Astrocyte of the hippocampus (primary cell): ENCODE results near the gene ADAT2.
"Not testable (repeated sequence)": the region's sequence is repeated elsewhere in the genome, so short reads cannot be mapped to it uniquely, and the experiment has no call there.

Experiments used
- DNase-seq: peaks from one replicate; pipeline ENCODE4 v3.0.0; 2011; ENCODE audit warnings: low read depth, low spot score

ADAT2 gene

DNA sequence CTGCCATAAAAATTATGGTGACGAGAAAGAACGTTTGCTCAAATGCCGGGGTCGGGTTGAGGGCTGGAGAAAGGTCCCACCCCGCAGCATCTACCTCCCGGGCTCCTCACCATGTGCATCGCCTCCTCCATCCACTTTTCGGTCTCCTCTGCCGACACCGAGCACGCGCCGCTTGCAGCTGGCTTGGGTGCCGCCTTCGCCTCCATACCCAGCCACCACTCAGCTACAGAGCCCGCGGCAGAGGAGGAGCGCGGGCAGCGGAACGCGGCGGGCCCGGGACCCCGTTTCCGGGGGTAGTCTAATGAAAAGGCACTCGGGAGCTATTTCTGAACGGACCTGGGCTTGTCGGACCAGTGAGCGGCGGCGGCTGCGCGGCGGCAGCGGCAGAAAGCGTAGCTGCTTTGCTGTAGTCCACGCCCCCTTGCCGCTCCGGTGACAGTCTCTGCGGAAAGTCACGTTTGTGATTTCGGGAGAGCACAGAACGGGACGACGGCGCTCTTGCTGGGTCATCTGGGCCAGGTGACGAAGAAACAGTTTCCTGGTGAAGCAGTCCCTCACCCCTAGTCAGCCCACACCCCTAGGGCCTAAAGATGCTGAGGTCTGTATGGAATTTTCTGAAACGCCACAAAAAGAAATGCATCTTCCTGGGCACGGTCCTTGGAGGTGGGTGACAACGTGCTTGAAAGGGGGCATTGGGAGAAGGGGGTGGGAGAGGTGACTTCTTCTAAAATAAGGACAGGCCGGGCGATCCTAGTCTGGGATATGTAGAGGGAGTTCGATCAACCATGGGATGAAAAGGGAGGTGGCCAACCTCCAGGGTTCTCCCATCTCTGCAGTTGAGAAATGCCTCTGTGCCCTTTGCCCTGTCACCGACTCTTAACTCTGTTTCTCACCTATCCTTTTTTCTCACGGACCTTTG, at the start of gene ADAT2, which contains the start of gene PEX3:
ADAT2 (minus strand) TSS at position 243 of the 919 bp plus-strand sequence; CDS start at position 206, 37 bp downstream.
PEX3 (plus strand) TSS at position 353 of the 919 bp plus-strand sequence; CDS start at position 591, 238 bp downstream.
- DNase-seq: peak; percentile 98

DNA sequence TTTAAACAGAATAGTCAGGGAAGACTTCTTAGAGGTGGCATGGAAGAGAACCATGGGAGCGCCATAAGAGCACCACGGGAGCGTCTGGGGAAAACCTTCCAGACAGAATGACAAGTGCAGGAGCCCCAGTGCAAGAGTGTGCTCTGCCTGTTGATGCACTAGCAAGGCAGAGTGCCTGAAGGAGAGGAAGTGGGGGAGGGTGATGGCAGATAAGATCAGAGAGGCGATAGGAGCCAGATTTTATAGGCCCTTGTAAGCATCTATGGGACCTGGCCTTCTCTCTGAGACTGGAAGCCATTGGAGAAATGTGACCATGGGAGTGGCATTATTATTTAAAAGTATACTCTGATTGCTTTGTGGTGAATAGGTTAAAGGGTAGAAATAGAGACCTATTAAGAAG, 47.9 kb upstream of the ADAT2 start:
- no peak for DNase-seq

DNA sequence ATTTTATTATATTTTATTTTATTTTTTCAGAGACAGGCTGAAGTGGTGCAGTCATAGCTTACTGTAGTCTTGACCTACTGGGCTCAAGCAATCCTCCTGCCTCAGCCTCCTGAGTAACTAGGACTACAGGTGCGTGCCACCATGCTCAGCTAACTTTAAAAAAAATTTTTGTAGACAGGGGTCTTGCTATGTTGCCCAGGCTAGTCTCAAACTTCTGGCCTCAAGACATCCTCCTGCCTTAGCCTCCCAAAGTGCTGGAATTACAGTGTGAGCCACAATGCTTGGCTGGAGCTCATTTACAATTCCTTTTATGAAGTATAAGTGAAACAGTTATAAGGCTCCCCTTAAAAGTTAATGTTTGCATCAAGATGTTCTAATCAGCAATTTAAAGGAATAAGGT, 46.5 kb upstream of the ADAT2 start:
- DNase-seq: no peak

DNA sequence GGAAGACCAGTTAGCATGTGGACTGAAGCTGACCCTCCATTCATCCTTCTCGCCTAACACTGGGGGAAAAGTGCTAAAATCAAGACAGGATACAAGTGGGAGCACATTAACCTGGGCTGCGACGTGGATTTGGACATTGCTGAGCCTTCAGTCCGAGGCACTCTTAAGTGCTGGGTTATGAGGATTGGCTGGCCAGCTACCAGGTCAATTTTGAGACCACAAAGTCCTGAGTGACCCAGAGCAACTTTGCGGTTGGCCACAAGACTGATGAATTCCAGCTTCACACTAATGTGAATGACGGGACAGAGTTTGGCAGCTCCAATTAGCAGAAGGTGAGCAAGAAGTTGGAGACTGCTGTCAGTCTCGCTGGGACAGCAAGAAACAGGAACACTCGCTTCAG, 40.3 kb upstream of the ADAT2 start:
- DNase-seq: peak; percentile 11

DNA sequence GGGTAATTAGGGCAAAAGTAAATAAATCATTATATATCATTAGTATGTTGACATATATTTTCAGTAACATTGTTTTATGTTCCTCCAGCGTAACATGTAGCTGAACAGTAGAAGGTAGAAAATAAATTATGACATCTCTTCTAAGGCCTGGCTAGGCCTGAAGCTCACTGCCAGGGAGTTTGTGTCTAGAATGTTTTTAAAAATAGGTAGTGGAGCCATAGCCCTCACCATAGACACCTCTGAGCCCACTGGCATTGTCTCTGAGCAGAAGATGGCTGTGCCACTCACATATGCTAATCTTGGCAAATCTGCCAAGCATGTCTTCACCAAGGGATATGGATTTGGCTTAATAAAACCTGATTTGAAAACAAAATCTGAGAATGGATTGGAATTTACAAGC, 39.7 kb upstream of the ADAT2 start:
- DNase-seq: no peak

DNA sequence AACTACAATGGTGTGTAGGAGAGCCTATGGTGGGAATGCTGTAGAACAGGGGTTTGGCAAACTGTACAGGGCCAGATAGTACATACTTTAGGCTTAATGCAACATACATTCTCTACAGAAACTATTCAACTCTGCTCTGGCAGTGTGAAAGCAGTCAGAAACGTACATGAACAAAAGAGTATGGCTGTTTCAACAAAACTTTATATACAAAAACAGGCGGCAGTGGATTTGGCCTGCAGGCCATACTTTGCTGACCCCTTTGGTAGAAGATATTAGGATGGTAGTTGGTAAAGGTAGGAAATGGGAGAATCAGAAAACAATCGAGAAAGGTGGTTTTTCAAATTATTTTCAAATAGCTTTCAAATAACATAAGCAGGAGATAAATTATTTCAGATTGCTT, 36.3 kb upstream of the ADAT2 start:
- no peak for DNase-seq

DNA sequence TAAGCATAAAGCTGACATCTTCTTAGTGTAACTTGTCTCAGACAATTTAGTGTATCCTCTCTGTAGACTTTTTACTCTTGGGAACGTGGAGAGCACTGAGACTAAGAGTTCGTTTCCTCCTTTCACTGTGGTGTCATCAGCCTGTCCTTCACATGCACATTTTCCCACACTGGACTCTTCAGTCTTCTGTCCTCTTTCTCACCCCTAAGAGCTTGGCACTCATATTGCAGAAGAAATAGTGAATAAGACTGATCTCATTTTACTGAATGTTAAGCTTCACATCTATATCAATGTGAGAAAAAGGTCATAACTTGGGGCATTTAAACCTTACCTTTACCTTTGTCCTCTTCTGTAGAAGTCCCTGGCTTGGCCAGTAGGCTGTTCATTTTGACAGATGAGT, 35.5 kb upstream of the ADAT2 start:
- no peak for DNase-seq

DNA sequence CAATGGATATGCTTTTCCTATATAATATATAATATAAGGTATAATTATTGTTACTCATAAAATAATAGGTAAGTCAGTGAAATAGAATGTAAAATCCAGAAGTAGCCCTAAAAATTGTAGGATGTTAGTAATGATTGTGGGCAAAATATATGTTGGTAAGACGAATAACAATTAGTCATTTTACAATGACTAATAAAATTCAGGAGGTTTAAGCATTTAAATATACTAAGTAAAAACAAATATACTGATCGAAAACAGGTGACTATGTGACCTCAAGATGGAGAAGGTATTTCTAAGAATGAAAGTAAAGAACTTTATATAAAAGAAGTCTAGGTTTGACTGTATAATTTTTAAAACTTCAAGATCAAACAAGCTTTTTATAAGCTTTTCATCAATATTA, 32.1 kb upstream of the ADAT2 start:
- DNase-seq: no peak

DNA sequence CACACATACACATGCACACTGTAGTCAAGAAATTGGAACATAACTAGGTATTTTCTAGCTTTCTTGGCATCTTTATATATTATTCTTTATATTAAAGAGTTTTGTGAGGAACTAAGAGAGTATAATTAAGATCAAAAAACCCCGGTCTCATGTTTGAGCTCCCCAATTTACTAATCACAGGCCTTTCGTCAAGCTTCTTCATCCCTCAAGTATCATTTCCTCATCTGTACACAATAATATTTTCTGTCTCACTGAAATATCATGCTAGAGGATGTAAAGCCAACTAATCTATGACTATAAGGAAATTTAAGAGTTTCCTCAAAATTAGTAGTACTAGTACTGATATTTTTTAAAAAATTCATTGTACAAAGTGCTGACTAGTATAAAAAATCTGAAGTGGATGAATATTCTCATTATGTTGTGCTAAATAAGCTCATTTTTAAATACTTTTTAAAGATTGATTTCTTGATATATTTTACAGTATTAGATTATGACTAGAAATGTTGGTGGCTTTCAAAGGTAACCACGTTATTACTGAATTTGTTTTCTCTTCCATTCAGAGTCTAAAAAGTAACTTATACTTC, 28.1 kb upstream of the ADAT2 start:
- no peak for DNase-seq

DNA sequence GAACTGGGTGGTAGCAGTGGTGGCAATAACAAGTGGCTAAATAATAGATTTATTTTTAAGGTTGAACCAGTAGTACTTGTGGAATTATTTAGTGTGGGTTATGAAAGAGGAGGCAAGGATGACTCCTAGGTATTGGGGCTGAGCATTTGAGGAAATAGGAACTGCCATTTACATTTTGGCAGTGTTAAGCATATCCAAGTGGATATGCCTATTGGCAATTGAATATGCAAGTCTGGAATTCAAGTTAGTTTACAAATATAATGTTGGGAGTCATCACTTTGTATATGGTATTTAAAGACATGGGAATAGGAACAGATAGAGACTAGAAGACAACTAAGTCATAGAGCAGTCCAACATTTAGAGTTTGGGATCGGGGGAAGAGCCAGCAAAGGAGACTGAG, 26.1 kb upstream of the ADAT2 start:
- DNase-seq: no peak

DNA sequence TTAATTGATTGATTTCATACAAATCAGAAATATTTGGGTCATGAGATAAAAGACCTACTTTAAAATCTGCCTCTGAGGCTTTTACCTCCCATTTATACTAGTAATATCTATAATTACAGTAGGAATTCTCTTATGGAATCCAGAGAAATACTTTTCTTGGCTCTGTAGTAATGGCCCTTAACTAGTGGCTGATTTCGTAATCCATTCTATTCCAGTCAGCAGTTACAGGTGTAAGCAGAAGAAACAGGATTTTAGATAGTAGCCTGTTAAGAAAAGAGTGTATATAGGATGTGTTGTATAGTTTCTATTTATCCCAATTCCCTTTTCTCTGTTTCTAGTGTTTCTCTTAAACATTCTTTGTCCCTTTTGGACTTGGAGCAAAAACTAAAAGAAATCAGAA, 21.3 kb upstream of the ADAT2 start:
- DNase-seq: no peak

DNA sequence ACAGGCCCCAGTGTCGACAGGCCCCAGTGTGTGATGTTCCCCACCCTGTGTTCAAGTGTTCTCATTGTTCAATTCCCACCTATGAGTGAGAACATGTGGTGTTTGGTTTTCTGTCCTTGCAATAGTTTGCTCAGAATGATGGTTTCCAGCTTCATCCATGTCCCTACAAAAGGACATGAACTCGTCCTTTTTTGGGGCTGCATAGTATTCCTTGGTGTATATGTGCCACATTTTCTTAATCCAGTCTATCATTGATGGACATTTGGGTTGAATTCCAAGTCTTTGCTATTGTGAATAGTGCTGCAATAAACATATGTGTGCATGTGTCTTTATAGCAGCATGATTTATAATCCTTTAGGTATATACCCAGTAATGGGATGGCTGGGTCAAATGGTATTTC, 18.3 kb upstream of the ADAT2 start:
- DNase-seq: not testable (repeated sequence)

DNA sequence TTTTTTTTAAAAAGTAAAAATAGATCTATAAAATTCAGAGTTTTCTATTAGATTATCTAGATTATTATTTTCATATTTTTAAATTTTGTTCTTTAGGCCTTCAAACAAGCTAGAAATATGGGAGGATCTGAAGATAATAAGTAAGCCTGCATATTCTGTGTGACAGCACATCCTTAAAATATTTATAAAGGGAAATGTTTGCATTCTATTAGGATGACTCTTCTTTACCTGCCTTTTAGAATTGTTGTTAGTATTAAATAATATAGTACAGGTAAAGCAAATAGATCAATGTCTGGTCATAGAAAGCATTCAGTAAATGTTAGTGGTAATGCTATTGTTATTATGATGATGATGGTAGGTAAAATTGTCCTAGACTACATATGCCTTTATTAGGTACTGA, 17.5 kb upstream of the ADAT2 start:
- DNase-seq: no peak

DNA sequence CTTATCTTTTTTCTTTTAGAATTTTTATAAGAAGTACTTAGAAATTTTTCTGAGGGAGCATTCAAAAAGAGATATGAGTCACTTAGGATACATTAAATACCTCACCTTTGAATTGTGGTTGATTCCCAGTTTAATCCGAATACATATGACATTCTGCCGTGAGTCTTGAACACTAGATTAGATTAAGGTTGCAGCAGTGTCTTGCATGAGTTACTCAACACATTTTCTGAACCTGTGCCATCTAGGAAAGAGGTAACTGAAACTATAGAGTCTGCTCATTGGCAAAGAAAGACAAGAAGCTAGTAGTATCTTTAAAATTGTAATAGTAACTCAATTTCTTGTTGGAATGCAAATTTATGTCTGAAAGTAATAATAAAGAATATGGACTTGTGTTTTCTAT, 15.1 kb upstream of the ADAT2 start:
- DNase-seq: peak; percentile 5

DNA sequence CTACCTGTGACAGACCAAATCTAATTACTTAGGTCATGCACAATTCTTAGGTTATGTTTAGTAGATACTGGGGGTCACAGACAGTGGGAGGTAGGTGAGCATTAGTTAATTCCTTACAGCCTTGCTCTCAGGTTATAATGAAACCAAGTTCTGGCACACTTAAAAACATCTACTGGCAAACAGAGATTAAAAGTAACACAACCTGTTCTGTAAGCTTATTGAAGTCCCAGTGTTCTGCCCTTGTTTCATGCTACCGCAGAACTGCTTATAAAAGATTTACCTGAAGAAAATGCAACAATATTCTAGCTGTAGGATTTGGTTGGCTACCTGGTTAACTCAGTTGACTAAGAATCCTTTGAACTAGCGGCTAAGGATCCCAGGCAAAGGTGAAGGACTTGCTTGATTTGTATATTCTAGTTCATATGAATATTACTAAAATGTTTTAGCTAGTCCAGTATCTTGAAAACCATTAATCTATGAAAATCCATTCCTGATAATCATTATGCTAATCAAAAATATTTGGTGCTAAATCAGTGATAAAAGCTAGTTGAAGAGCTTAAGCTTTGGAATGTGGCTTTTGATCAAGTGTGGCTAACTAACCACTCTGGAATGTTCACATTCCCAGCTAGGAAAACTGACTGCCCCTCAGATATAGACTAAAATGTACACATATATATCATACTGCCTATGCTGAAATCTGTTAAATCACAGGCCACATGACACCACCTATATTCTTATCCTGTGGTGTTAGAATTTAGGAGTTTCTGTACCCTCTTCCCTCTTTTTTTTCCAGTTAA, 7.3 kb upstream of the ADAT2 start:
- peak; percentile 60 for DNase-seq

DNA sequence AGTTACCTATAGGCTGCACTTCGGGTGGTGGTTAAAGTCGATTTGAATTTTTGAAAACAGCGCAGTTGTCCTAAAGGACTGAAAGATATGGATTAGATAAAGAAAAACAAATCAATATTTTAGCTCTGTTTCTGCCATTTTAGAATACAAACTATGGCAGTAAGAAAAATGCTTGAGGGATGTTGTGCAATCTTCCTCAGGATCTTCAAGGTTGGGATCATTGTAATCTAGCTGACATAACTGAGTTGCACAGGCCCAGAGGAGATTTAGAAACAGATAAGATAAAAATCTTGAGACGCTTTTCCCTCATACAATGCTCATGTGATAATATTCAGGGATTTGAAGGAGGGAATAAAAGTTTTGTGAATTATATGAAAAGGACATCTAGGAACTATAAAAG, 1.0 kb upstream of the ADAT2 start:
- no peak for DNase-seq

DNA sequence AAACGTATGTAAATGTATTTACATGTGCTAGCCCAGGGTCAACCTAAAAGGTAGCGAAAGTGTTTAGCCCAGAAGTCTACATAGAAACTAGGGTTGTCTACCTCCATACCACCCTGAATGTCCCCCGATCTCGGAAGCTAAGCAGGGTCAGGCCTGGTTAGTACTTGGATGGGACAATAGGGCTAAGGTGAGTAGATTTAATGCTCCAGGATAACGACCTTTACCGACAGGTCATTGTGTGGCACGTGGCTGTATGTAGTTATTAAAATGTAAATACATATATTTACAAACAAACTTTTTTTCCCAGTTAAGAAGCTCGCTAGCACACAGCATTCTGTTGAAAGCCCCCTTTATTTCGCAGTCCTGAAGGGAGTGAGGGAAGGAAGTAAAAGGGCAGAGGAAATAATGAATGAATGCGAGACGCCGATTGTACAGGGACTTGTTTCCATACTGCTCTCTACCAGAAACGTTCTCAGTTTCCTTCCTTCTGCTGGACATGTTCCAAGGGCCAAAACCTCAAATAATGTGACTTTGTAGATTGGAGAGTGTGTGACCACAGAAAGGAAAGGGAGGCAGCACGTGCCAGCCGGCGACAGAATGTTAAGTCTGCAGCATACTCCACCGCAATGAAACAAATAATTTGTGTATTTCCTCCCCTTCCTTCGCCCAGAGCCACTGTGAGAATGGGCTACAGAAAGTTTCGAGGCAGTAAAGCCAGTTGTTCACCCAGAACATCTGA, 612 bp downstream of the ADAT2 start:
- DNase-seq: peak; percentile 63

DNA sequence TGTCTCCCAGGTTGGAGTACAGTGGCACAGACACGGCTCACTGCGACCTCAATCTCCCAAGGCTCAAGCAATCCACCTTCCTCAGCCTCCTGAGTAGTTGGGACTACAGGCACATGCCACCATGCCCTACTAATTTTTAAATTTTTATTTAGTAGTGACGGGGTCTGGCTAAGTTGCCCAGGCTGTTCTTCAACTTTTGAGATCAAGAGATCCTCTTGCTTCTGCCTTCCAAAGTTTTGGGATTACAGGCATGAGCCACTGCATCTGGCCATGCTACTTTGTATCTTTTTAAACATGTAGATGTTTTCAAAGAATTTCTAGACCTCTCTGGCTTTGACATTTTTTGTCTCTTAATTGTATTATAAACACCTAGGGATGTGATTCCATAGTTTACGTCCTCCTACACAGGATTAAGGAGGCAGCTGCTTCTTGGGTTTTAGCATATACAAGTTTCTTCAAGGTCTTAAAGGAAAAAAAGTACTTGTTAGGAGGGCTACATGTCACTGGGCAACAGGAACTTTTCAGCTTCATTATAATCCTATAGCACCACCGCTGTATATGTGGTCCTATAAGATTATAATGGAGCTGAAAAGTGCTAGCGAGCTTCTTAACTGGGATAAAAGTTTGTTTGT, 1.3 kb downstream of the ADAT2 start:
- no peak for DNase-seq

DNA sequence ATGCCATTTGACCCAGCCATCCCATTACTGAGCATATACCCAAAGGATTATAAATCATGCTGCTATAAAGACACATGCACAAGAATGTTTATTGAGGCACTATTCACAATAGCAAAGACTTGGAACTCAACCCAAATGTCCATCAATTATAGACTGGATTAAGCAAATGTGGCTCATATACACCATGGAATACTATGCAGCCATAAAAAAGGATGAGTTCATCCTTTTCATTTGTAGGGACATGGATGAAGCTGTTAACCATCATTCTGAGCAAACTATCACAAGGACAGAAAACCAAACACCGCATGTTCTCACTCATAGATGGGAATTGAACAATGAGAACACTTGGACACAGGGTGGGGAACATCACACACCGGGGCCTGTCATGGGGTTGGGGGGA, 2.6 kb downstream of the ADAT2 start:
- not testable (repeated sequence) for DNase-seq

DNA sequence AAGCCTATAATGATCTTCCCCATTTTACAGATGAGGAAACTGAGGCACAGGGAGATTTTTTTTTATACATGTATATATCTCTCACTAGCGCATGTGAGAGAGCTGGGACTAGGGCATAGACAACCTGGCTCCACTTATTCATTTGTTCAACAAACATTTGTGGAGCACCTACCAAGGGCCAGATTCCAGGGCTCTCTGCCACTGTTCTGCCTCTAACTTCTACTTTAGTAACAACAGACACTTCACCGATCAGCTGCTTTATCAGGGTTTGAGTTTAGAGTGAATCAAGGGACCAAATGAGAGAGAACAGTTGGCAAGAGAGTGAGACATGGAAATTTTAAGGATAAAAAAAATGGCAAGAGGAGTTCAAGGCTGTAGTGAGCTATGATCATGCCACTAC, 7.4 kb downstream of the ADAT2 start:
- DNase-seq: no peak
